ELF-1 (cell line): ENCODE results near the gene RUNX2.

Source experiments
- DNase-seq: peaks from one replicate; pipeline ENCODE4 v3.0.0-alpha.2; 2016; ENCODE audit warnings: low read depth, low spot score

Gene RUNX2

DNA sequence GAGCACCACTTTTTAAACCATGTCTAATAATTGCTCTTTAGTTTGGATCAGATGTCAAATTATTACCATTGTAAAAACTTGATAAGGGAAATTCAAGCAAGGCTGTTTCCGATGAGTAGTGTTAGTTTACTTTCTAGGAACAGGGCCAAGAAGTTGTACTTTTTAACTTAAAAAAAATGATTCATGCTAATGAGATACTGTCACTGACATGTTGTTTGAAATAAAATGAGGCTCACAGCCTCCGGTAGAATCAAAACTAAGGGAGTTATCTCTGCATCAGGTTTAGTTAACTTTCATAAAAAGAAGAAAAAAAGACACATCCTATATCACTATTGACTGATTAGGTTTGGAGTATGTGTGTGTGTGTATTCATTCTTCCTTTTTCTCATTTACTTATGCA, 104.8 kb downstream of the RUNX2 start:
- DNase-seq, result no peak

DNA sequence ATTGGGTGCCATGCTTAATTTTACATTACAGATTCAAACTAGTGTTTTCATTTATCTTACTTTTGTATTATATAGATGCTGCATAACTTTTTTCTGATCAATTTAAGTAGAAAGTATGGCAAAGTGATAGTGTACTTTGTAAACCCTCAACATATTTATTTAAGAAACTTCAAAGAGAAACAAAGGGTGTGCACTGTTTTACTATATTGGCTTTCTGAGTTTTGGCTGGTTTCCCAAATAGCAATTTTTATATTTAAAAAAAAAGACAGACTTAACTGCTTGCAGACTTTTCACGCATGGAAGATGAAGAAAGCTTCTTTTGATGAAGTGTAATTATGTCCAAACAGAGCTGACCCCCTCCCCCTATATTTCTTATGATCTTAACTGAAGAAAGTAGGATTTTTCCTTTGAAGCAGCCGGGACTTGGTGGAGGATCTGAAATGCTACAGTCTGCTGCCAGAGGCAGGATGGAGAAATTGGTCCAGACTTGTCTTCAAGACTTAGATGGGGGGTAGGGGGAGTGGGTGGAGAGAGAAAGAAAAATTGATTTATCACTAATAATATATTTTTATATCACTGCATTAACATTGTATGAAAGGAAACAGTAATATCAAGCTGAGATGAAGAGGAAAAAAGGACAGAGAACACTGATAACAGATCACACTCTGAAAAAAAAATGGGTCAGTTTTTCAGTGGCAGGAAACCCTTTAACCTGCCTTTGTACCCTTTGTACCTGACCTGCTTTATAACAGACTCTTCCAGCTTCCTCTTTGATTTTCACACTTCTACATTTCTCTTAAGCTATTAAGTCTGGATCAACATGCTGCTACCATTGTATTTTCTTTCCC, 105.6 kb downstream of the RUNX2 start:
- no peak for DNase-seq

GRCh38 chr6:45434381-45434700, 106.2 kb downstream of the RUNX2 start:
- no peak for DNase-seq

DNA sequence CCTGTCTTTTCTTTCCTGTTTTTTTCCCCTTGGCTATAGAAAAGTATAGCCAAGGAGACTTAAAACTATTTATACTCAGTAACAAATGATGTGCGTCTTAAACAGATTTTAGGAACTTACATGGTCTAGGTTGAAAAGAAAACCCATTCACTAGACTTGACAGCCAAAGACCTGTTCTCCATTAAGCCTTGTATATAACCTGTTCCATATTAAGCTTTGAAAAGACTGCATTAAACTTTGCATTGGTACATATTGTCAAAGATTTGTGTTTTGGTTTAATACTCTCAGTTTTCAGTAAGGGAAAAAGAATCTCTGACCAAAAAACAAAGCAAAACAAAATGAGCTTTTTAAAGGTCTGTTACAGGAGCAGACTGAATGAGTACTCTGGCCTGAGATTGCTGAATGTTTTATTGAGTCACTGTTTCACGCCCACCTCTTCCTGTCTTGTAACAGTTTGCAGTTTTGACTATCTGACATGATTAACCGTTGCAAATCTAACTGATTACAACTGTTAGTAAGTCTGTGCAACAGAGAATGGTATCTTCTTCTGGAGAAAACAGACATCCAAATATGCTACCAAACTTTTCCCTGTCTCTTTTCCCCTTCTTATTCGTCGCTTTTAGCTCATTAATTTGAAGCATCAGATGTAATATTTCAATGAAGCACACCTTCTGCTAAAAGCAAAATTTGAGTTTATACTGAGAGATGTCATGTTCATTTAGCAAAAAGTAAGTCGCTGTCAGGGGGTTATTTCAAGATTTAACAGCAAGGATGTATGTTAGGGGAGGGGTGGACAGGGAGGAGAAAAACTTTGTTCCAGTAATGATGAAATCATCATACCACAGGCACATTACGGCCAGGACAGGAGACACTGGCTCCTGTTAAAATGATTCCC, 108.7 kb downstream of the RUNX2 start:
- no peak for DNase-seq

DNA sequence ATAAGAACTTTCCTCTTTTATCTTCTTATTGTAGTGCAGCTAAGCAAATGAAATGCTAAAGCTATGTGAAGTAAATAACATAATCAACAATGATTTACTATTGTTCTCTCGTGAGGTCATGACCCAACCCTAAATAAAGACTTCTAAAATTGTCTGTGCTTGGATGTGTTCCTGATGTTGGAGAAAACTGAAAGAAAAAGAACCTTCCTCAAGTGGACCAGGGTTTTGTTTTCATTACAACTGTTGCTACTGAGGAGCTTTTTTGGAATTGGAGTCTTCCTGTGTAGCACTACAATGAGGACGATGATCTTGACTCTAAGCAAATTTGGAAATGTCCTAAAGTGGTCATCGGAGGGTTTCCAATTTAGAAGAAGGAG, 109.3 kb downstream of the RUNX2 start:
- DNase-seq, result no peak

DNA sequence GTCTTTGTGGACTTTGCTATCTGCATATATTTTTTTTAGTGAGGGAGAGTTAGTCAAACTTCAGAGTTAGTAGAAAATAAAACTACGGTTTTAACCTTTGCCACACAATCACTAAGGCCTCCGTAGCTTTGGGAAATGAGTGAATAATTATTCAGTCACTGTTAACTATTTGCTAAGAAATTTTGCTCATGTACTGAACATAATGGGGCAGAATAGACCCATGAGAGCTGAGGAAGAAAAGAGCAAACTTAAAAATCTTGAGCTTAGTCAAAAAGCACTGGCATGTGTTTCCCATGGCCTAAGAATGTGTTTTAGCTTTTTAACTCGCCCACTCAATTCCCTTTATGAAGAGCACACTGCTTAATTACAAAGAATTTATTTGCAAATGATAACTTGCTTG, 110.0 kb downstream of the RUNX2 start:
- no peak for DNase-seq

DNA sequence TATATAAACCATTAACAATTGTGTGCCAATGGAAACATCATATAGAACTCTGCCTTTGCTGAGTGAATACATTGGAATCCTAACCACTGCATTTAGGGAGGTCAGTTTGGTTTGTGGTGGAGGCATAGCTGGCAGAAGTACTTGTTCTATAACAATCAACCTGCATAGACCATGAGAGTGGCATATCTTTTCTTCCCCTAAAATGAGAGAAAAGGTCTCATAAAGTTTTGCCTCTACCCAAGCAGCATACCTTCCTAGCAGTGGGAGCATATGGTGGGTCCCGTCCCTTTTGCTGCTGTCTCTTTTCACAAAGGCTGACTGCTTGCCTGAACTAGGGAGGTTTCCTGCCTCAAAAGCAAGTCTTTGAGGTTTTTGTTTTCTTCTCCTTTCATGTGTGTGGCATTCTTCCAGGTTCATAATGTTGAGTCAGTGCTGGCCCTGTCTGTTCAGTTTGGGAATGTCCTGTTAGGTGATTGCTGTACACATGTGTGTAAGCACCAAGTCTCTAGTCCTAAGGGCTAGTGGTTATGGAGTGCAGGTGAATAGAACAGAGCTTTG, 110.8 kb downstream of the RUNX2 start:
- no peak for DNase-seq

DNA sequence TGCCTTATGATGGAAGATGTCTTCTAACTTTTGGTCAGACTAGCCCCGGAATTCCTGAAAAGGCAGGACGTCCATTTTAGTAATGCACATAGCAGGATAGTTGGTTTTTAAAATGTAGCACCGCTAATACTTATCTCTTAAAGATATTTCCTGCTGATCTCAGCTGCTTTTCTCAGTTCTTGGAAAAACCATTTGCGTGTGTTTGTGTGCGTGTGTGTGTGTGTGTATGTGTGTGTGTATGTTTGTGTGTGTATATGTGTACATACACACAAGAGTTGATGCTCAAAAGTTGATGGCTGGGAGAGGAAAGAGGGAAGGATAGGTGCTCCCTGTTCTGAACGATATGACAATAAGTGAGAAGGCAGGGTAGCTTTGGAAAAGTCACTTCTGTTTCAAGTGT, 111.3 kb downstream of the RUNX2 start:
- DNase-seq, result no peak

DNA sequence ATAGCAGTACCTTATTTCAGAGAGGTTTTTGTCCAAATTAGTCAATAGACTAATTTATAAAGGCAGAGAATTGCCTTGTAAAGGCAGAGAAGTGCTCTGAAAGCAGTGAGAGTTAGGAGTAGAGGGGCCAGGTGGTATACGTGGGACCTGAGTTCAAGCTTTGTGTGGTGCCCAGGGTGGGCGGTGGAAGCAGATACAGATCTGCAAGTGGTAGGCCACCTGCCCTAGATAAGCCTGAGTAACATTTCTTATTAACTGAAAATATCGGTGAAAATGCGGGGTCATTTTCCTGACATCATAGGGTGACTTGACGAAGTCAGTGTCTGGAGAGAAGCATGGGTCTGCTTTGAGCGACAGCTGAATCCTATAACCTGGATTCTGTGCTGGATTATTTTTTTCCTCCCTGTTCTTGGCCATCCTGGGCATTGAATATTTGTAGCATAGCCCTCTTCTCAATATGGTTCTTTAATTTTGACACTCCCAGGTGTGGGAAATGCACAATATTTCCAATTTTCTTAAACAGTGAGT, 111.8 kb downstream of the RUNX2 start:
- no peak for DNase-seq

DNA sequence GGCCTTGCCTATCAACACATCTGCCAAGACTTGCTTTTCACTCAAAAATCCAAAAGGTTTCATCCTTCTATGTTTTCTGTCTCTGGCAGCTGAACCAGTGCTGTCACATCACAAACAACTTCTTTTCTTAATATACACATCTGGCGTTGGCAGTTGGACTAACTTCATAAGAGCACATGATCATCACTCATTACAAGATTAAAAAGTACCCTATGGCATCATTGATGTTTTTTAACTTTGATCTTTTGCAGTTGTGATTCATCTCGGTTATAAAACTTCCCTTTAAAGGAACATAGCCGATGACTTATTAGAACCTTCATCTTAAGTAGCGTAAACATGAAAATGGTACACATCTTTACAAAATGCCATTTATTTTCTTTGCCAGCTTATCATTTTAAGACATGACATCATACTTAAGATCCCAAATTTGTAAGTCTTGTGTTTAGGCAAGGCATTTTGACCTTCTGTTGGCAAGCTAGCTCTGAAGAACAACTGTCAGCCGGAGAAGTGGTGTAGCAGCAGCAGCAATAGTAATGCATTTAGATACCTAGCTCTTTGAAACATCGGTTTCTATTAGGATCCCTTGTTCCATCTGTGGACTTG, 113.8 kb downstream of the RUNX2 start:
- no peak for DNase-seq

DNA sequence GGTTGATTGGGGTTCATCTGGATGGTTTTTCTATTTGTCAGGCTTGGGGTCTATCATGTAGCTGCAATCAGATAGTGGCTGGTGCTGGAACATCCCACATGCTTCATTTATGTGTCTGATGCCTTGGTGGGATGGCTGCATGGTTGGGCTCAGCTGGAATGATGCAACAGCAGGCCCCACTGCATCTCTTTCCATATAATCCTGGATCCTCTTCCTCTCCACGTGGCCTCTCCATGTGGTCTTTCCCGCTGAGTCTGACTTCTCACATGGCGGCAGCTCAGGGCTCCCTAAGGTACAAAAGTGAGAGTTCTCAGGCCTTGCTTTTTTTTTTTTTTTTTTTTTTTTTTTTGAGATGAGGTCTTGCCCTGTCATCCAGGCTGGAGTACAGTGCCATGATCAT, 114.6 kb downstream of the RUNX2 start:
- DNase-seq, result no peak

GRCh38 chr6:45445364-45445748, 117.2 kb downstream of the RUNX2 start:
- DNase-seq, result peak; percentile 5

DNA sequence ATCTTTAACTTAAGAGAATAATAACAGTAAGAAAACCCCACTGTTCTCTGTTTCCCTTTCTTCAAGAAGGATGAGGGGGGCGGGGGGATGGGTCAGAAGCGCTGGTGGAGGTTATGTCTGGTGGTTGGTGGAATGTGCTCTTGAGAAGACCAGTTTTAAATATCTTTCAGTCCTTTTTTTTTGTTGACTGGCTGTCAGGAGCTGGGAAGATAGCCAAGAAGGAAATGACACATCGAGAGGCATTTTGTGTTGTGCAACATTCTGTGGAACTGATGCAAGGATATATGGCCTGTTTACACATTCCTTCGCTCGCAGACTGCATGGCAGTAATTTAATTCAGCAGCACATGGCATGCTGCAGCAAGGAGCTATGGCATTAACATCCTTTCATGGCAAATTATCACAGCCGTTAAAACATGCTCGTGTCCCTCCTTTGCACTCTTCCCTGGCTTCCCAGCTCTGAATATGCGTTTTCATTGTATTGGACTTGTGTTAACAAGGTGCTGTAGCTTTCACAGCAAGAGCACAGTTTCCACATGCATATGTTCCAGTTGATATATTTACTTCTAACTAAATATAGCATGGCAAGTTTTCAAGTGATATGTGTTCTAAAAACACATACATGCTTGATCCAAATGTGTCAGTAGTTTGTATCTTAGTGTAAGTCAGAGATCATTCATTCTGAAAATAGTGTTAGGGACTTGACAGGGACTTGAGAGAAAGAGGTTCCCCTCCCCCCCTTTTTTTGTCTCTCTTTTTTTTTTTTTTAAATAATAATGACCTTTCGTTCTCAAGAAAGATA, 117.8 kb downstream of the RUNX2 start:
- DNase-seq, result peak; percentile 79

DNA sequence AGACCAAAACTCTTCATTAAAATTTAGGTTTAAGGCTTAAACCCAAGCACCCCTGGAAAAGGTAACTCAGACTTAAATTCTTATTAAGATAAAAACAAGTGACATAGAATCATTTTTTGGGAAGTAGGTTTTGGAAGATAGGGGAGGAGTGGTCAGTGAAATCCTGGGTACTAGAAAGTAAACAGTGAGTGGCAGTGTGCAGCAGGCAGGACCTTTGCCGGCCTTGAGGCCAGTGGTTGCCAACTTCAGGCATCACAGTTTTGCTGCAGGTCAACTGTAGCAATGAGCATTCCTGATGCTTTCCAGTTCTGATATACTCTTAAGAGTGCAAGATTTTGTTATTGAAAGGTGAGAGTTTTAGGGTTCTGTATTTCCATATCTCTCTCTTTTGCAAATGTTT, 118.9 kb downstream of the RUNX2 start:
- DNase-seq, result no peak

DNA sequence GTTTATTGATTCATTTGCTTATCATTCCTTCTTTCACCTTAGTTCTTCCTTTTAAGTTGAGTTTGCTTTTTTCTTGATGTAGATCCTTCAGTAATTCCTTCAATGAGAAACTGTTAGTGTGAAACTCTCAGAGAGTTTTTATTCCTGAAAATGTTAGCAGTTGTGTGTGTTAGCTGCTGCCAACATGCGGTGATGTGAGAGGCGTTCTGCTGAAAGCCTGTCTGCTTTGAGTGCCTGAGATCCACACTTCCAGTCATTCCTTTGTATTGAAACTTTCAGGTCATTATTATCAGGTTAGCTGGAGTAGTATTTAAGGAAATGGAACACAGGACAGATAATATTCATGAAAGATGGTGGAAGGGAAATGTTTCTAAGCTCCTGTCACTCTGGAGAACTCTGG, 119.6 kb downstream of the RUNX2 start:
- DNase-seq, result no peak

GRCh38 chr6:45448417-45449389, 120.6 kb downstream of the RUNX2 start:
- no peak for DNase-seq

DNA sequence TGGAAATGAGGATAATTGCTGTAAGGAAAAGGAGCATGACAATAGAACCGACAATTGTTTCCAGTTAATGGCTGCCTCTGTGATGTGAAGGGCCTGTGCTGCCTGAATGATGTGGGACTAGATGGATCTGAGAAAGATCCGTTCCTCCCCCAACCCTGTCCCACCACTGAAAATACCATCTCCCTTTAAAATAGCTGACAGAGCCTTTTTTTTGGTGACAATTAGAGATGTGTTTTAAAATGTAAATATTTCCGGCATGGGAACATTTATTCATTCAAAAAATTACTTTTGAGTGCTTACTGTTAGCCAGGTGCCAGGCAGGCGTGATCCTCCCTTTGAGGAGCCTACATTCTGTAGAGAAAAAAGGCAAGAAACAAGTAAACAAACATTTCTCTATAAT, 122.0 kb downstream of the RUNX2 start:
- DNase-seq, result no peak

DNA sequence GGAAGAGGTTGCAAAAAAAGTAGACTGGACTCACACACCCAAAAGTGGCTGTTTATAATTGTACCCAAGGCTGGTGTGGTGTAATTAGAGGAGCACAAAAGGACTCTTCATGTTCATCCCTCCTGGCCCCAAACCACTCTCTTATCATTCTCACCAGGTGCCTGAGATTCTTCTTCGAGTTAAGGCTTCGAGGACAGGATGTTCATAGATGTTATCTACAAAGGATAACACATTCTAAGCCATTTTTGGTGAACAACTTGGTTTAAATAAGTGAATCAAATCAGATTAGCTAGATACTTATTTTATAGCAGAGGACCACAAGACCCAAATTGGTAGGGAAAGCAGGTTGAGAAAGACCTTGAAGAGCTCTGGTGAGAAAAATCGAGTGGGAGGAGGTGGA, 122.7 kb downstream of the RUNX2 start:
- no peak for DNase-seq

DNA sequence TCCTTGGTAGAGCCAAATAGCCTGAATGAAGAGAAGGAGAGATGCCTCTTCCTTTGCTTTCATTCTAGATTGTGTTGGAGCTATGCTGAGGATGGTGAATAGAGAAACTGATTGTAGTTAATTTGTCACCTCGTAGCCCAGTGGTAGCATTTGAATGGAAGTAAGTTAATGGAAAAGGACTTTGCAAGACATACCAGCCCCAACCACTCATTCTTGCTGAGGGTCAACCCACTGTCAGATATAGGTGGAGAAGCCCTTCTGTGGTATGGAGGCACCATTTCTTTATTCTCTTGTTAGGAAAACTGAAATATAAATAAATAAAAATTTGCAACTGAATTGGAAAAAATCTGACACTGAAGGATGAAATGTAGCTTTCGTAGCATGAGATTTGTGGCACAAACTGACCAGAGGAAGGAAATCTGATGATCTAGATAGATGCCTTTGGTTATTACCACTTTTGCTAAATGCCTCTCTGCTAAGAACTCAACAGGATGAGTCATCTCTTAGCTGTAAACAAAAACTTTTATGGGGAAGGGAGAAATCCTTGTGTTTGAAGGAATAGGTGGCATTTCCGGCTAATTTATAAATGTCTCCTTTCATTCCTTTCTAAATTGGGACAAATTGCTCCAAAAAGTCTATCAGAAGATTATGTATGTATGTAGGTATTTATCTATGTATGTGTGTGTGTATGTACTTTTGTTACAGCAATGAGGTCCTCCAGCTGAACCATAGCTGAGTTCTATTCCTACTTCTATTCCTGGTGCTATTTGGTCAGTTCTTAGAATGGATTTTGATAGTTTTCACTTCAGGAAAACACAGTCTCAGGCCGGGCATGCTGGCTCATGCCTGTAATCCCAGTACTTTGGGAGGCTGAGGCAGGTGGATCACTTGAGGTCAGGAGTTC, 126.1 kb downstream of the RUNX2 start:
- DNase-seq, result no peak
